Omental fat pad (tissue), 4 donors: Measurements from ENCODE around the gene SGPL1. TPM values are rescaled to one million over a fixed set of nuclear protein-coding genes. Genes with fewer than 3 reads are reported as not detected.

Source experiments
- ATAC-seq: fragments of 150-250 bp; one replicate; pipeline ENCODE4 v1.9.1; 2016; ENCODE audit warnings: mild to moderate bottlenecking, moderate library complexity; ENCODE audit not compliant: low FRiP score
- DNase-seq: peaks from one replicate; pipeline ENCODE4 v3.0.0-alpha.2; 2019; ENCODE audit warnings: low spot score
- CTCF ChIP-seq, 3 donors: fragments of 450-650 bp; IDR thresholded peaks; one replicate each; pipeline ENCODE4 v1.5.1; 2016 to 2017; ENCODE audit warnings: antibody characterized with exemption in 3 of 3, mild to moderate bottlenecking in 3 of 3, moderate library complexity in 2 of 3
- total RNA-seq, 4 donors: library from RNA; depleted of rRNA; stranded (reverse); fragments of >200 nt; gene quantifications; one replicate each; pipeline ENCODE4 v1.1.0, GENCODE V29; 2016

Gene SGPL1
- total RNA-seq, 4 donors from 2014 or later: 27.8 to 35.3 (median 30.2) TPM

GRCh38 chr10:70907637-70908405 is 92.1 kb downstream of the SGPL1 start:
- DNase-seq: no peak
- no peak for ATAC-seq
- TF ChIP-seq CTCF (IDR thresholded peaks at IDR 0.05): no peak

GRCh38 chr10:70908406-70909296 is 92.9 kb downstream of the SGPL1 start:
- no peak for DNase-seq
- no peak for ATAC-seq
- TF ChIP-seq CTCF (IDR thresholded peaks at IDR 0.05): no peak

GRCh38 chr10:70909326-70909935 is 93.7 kb downstream of the SGPL1 start:
- DNase-seq (no peak), ATAC-seq (no peak)
- TF ChIP-seq CTCF (IDR thresholded peaks at IDR 0.05): no peak

- TF ChIP-seq CTCF (IDR thresholded peaks at IDR 0.05): no peak
- ATAC-seq (no peak), DNase-seq (no peak)
Observed at GRCh38 chr10:70910486-70911341, 95.0 kb downstream of the SGPL1 start.

- ATAC-seq (no peak), DNase-seq (no peak)
- TF ChIP-seq CTCF (IDR thresholded peaks at IDR 0.05): no peak
Observed at GRCh38 chr10:70911386-70911785, 95.6 kb downstream of the SGPL1 start.

- no peak for DNase-seq
- ATAC-seq: no peak
Observed at GRCh38 chr10:70912556-70912955, 96.8 kb downstream of the SGPL1 start.

More at GRCh38 chr10:70912556-70912955, 96.8 kb downstream of the SGPL1 start:
- no peak for TF ChIP-seq CTCF (IDR thresholded peaks at IDR 0.05)
